ENCODE measurements around the gene RFFL.

RFFL gene

DNA sequence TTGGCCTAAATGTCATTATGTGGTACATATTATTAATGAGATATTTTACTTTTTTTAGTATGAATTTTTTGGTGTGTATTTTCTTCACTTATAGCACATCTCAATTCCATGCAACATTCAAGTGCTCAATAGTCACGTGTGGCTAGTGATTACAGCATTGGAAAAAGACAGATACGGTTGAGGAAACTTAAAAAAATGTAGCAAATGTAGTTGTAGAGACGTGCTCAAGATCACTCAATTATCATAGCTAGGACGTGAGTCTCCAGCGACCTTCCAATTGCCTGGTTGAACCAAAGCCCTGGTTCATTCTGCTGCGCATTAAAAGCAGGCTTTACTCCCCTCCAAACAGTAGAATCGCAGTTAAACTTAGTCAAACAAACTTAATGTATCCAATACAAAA is 84.4 kb downstream of the RFFL start:
- DNase-seq (ENCODE audit: low read depth in 2 of 3, low spot score in 1 of 3): no peak

DNA sequence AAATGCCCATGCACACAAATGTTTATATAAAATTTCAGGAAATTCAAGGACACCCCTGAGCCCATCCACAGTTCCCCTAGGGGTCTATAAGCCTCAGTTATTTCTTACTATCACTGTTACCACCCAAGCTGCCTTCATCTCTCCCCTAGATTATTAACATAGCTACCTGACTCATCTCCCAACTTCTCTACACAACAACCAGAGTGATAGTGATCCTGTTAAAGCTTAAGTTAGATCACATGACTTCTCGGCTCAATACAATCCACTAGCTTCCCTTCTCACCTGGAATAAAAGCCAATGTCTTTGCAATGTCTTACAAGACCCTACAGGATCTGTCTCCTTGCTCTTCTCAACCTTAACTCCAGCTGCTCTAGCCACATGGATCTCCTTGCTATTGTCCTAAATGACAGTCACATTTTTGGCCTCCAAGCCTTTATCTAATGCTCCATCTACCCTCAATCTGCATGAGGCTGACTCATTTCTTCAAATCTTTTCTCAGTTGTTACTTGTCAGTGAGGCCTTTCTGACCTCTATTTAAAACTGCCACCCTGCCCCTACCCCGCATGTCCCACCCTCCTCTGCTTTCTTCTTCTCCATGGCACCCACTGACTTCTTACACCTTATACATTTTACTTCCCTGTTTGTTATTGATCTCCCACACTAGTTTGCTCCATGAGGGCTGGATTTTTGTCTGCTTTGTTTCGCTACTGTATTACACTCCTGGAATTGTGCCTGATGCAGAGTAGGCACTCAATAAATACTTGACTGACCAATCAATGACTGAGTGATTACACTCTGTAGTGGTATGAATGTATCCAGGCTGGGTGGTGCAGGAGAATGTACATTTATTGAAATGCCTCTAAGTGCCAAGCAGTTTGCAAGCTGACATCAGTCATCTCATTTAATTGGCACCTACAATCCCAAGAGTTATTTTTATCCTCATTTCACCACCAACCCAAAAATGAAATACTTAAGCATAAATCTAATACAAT is 88.4 kb downstream of the RFFL start:
- DNase-seq (ENCODE audit: low read depth in 2 of 3, low spot score in 1 of 3): no peak

DNA sequence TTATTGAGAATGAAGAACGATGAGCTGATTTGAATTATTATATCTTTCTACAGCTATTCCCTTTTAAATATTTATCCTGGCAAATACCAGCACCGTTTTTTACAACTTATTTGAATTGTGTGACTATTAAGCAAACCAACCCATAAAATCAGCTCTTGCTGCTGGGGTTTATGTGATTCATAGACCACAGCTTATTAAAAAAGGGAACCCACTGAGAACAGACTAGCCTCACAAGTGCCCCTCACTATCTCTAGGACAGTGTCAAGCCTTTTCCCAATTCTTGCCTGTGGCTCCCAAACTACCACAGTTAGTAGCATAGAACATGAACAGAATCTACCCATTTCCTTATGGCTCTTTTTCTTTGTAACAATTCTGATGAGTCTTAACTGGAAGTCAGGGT is 89.3 kb downstream of the RFFL start:
- no peak for DNase-seq (ENCODE audit: low read depth in 2 of 3, low spot score in 1 of 3)

DNA sequence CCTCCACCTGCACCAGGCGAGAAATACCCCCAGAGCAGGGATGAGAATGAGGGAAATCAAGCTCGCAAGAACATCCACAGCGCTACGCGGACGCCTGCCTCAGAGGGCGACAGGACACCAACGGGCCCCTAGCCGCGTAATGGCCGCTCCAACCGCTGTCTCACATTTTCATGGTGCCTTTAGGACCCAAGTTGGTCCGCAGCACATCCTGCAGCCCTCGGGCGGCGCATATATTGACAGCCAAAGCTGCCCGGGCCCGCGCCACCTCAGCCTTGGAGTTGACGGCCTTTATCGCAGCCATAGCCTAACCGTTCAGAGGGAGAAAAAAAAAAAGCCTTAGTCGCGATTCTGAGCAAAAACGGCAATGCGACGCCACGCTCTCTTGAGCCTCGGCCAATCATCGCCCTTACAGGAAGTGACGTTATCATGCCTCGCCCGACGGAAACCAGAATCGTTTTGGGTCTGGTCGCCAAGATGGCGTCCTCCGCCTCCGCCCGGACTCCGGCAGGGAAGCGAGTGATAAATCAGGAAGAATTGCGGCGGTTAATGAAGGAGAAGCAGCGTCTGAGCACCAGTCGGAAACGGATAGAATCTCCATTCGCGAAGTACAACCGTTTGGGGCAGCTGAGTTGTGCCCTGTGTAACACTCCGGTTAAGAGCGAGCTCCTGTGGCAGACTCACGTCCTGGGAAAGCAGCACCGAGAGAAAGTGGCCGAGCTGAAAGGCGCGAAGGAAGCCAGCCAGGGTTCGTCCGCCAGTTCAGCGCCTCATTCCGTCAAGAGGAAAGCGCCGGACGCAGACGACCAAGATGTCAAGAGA is 102.2 kb downstream of the RFFL start, which contains the start of the genes CCT6B and ZNF830:
TSS of gene CCT6B (minus strand) at position 368 of the 819 bp plus-strand sequence. CDS start at position 301, 67 bp downstream.
TSS of gene ZNF830 (plus strand) at position 448 of the 819 bp plus-strand sequence. CDS start at position 475, 27 bp downstream.
- peak; percentile 81 to 86 (median 84) for DNase-seq (ENCODE audit: low read depth in 2 of 3, low spot score in 1 of 3)

DNA sequence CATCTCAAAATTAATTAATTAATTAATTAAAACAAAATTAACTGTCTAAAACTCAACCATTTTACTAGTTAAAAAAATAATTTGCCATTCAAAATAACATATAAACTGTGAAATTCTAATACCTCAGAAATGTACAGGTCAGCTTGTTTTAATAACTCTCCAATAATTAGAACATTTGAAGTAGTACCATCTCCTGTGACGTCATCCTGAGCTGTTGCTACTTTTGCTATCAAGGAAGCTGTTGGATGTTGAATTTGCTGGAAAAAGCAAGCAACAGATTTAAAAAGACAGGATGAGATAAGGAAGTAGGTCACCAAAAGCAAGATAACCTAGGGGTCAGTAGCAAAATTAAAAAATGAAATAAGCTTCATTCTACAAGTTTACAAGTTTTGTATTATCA is 105.1 kb downstream of the RFFL start:
- no peak for DNase-seq (ENCODE audit: low read depth in 2 of 3, low spot score in 1 of 3)
